Endodermal cell (in vitro differentiated cells): ENCODE data around the gene CCNI. TPM values are rescaled to one million over a fixed set of nuclear protein-coding genes. Genes with fewer than 3 reads are reported as not detected.
A peak's percentile ranks its signal among the peaks of the same experiment; 100 is the strongest.

Experiments used
- DNase-seq: peaks from one replicate; pipeline ENCODE4 v3.0.0-alpha.2; 2017
- H3K27ac ChIP-seq: 2 replicates; pipeline ENCODE4 v1.5.1; 2013; ENCODE audit warnings: mild to moderate bottlenecking, low read depth, low read length, moderate library complexity
- H3K27me3 ChIP-seq: 2 replicates; pipeline ENCODE4 v1.6.1; 2013; ENCODE audit warnings: mild to moderate bottlenecking, low read length, moderate library complexity; ENCODE audit not compliant: insufficient read depth, control insufficient read depth, poor library complexity, severe bottlenecking
- H3K36me3 ChIP-seq: 2 replicates; pipeline ENCODE4 v1.7.0; 2013; ENCODE audit warnings: mild to moderate bottlenecking, low read length, moderate library complexity; ENCODE audit not compliant: control insufficient read depth, insufficient read depth
- H3K4me1 ChIP-seq: one replicate; pipeline ENCODE4 v1.7.0; 2013; ENCODE audit warnings: low read length; ENCODE audit not compliant: control insufficient read depth, insufficient read depth
- H3K4me3 ChIP-seq: 2 replicates; pipeline ENCODE4 v1.5.1; 2013; ENCODE audit warnings: mild to moderate bottlenecking, low read length, moderate library complexity
- H3K9ac ChIP-seq: 2 replicates; pipeline ENCODE4 v1.6.1; 2013; ENCODE audit warnings: mild to moderate bottlenecking, low read length, moderate library complexity; ENCODE audit not compliant: poor library complexity, severe bottlenecking; ENCODE audit errors: extremely low read depth
- H3K9me3 ChIP-seq: 2 replicates; pipeline ENCODE4 v1.6.1; 2013; ENCODE audit warnings: mild to moderate bottlenecking, low read length, moderate library complexity; ENCODE audit not compliant: control insufficient read depth
- H3K27ac Mint-ChIP-seq: 2 replicates; pipeline ENCODE4 v1.8.0; 2020; ENCODE audit warnings: mixed read lengths
- H3K27me3 Mint-ChIP-seq: 2 replicates; pipeline ENCODE4 v1.8.0; 2021; ENCODE audit warnings: mild to moderate bottlenecking, mixed read lengths; ENCODE audit not compliant: insufficient read depth
- H3K36me3 Mint-ChIP-seq: 2 replicates; pipeline ENCODE4 v1.8.0; 2020; ENCODE audit warnings: low read depth, mixed read lengths
- H3K4me1 Mint-ChIP-seq: 2 replicates; pipeline ENCODE4 v1.8.0; 2020; ENCODE audit warnings: mixed read lengths
- H3K4me3 Mint-ChIP-seq: 2 replicates; pipeline ENCODE4 v1.8.0; 2020; ENCODE audit warnings: mild to moderate bottlenecking, moderate library complexity, mixed read lengths
- H3K9me3 Mint-ChIP-seq: 2 replicates; pipeline ENCODE4 v1.8.0; 2020; ENCODE audit warnings: mild to moderate bottlenecking, mixed read lengths
- WGBS, 2 experiments: methylation state at CpG; one replicate each; pipeline versions ENCODE4 v1.1.5 to v1.1.7; 2013; ENCODE audit warnings: missing lambda C conversion rate in 2 of 2, mixed read lengths in 1 of 2; ENCODE audit not compliant: insufficient coverage in 1 of 2, insufficient read length in 1 of 2; 5-methylcytosine and 5-hydroxymethylcytosine counted together
- total RNA-seq, 2 donors: library from RNA; stranded (reverse); fragmentation: NEBNext Ultra II Directional in 1 of 2; extraction: Animal tissue kit (Norgen Biotek cat#: 25700) in 1 of 2; gene quantifications; 2 replicates in 1 of 2; 3 replicates in 1 of 2; pipeline ENCODE4 v1.2.1, GENCODE V29; 2021
- TF ChIP-seq, protein P1 (sequence below): fragments of 200-600 bp; sonication (generic); conservative IDR thresholded peaks from 2 replicates; pipeline ENCODE4 v1.5.0; 2021; ENCODE audit warnings: antibody characterized with exemption, mild to moderate bottlenecking

The CCNI gene
- total RNA-seq, 2 donors from 2014 or later = 283 to 302 TPM

DNA sequence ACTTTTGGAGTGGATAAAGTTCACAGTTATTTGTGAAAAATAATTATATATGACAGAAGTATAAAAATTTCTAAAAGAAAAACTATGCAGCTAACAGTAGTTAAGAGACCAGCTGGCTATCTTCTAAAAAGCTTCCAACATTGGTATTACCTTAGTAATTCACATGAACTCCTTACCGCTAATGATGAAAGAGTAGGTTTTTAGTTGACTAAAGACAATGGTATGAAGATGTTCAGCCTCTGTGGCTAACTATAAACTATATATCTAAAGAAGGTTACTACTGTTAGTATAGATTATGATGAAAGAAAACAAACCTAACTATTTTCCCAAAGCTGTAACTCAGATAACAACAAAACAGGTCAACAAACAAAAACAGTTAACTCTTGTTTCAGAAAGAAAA, 10.4 kb downstream of the CCNI start:
- H3K27ac ChIP-seq = no peak overlapping the region
- peaks cover 45% of the 10 kb centered on the region for H3K36me3 Mint-ChIP-seq

GRCh38 chr4:77062856-77063255, 12.9 kb downstream of the CCNI start:
- H3K27me3 ChIP-seq = no peaks in the 10 kb centered on the region

More for the DNA sequence above, 10.4 kb downstream of the CCNI start:
- no peak for DNase-seq
- Mint-ChIP-seq H3K27me3 (no peaks in the 10 kb centered on the region), H3K9me3 (no peaks in the 10 kb centered on the region), H3K4me3 (no peak overlapping the region), H3K4me1 (peaks cover 8% of the 10 kb centered on the region), H3K27ac (no peak overlapping the region)
- TF ChIP-seq, protein P1, sequence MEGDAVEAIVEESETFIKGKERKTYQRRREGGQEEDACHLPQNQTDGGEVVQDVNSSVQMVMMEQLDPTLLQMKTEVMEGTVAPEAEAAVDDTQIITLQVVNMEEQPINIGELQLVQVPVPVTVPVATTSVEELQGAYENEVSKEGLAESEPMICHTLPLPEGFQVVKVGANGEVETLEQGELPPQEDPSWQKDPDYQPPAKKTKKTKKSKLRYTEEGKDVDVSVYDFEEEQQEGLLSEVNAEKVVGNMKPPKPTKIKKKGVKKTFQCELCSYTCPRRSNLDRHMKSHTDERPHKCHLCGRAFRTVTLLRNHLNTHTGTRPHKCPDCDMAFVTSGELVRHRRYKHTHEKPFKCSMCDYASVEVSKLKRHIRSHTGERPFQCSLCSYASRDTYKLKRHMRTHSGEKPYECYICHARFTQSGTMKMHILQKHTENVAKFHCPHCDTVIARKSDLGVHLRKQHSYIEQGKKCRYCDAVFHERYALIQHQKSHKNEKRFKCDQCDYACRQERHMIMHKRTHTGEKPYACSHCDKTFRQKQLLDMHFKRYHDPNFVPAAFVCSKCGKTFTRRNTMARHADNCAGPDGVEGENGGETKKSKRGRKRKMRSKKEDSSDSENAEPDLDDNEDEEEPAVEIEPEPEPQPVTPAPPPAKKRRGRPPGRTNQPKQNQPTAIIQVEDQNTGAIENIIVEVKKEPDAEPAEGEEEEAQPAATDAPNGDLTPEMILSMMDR = no peak
- WGBS, 2 experiments = no CpG with 5 or more reads among the region's 1 CpG
- H3K4me3 ChIP-seq = no peak overlapping the region
- H3K9ac ChIP-seq = no peak overlapping the region
- H3K36me3 ChIP-seq = peaks cover 75% of the 10 kb centered on the region
- H3K9me3 ChIP-seq = no peaks in the 10 kb centered on the region
- no peaks in the 10 kb centered on the region for H3K27me3 ChIP-seq
- H3K4me1 ChIP-seq = no peaks in the 10 kb centered on the region

DNA sequence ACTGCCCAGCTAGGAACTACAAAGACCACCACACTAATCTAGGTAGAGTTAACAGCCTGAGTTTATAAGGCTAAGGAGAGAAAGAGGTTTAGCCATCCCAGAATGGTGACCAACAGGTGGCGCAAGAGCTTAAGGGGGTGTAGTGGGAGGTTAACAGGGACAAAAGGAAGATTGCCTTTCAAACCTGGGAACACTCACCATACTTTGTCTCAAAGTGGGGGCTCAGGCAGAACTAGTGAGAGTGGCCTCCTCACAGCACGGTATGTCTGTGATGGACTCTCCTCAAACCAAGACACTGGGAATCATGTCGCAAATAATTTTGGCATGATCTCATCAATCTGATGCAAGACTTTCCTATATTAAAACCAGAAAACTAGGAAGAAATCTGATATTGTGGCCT, 23.4 kb downstream of the CCNI start:
- Histone ChIP-seq H3K4me1 (no peaks in the 10 kb centered on the region), H3K9ac (no peak overlapping the region), H3K9me3 (no peaks in the 10 kb centered on the region), H3K27ac (no peak overlapping the region), H3K27me3 (no peaks in the 10 kb centered on the region), H3K36me3 (peaks cover 98% of the 10 kb centered on the region), H3K4me3 (no peak overlapping the region)
- Mint-ChIP-seq H3K4me1 (peaks cover 5% of the 10 kb centered on the region), H3K27me3 (no peaks in the 10 kb centered on the region), H3K36me3 (peaks cover 74% of the 10 kb centered on the region), H3K27ac (peak overlapping the region; percentile 88), H3K9me3 (no peaks in the 10 kb centered on the region), H3K4me3 (no peak overlapping the region)
- WGBS, 2 experiments = 84 to 90% methylated on average over 2 to 3 of the region's 3 CpGs
- peak; percentile 92 for DNase-seq
- TF ChIP-seq, protein P1 = peak; percentile 85

More at GRCh38 chr4:77062856-77063255, 12.9 kb downstream of the CCNI start:
- Histone ChIP-seq H3K4me3 (no peak overlapping the region), H3K9me3 (no peaks in the 10 kb centered on the region), H3K27ac (no peak overlapping the region), H3K4me1 (no peaks in the 10 kb centered on the region), H3K9ac (no peak overlapping the region), H3K36me3 (peaks cover 84% of the 10 kb centered on the region)
- TF ChIP-seq, protein P1 = no peak
- DNase-seq = no peak
- Mint-ChIP-seq H3K4me1 (no peaks in the 10 kb centered on the region), H3K4me3 (no peak overlapping the region), H3K27ac (no peak overlapping the region), H3K36me3 (peaks cover 55% of the 10 kb centered on the region), H3K9me3 (no peaks in the 10 kb centered on the region), H3K27me3 (no peaks in the 10 kb centered on the region)
